HG03097 (cell line): ENCODE results near the gene ASB16.

ENCODE experiments used
- ATAC-seq: cut with Tn5 transposase; IDR thresholded peaks from one replicate; pipeline ENCODE4 v1.9.1; 2021; ENCODE audit not compliant: unreplicated experiment, low FRiP score

ASB16 gene

GRCh38 chr17:44188576-44189403, 18.3 kb downstream of the ASB16 start:
- no peak for ATAC-seq

GRCh38 chr17:44190481-44190880, 20.0 kb downstream of the ASB16 start:
- ATAC-seq, result no peak

- no peak for ATAC-seq
Observed at GRCh38 chr17:44191369-44191768, 20.9 kb downstream of the ASB16 start.

GRCh38 chr17:44191941-44192496, 21.5 kb downstream of the ASB16 start:
- ATAC-seq, result no peak

- ATAC-seq, result no peak
Observed at GRCh38 chr17:44192750-44193149, 22.2 kb downstream of the ASB16 start.

- ATAC-seq, result no peak
Observed at GRCh38 chr17:44193326-44194084, 23.0 kb downstream of the ASB16 start.

GRCh38 chr17:44197107-44197506, 26.6 kb downstream of the ASB16 start:
- ATAC-seq, result no peak

- ATAC-seq, result no peak
Observed at GRCh38 chr17:44197980-44198720, 27.6 kb downstream of the ASB16 start.

- ATAC-seq, result peak; percentile 19
Observed at GRCh38 chr17:44198721-44199552, 28.4 kb downstream of the ASB16 start.

GRCh38 chr17:44199553-44200477, 29.3 kb downstream of the ASB16 start, which contains the start of gene ATXN7L3:
ATXN7L3 (minus strand) TSS chr17:44199884; CDS start chr17:44198070, 1,814 bp downstream.
- ATAC-seq, result peak; percentile 57

- no peak for ATAC-seq
Observed at GRCh38 chr17:44200478-44201155, 30.1 kb downstream of the ASB16 start.

- ATAC-seq, result no peak
Observed at GRCh38 chr17:44202756-44203155, 32.3 kb downstream of the ASB16 start.

- ATAC-seq, result no peak
Observed at GRCh38 chr17:44203731-44204440, 33.4 kb downstream of the ASB16 start.

- no peak for ATAC-seq
Observed at GRCh38 chr17:44204441-44204882, 34.0 kb downstream of the ASB16 start.

- ATAC-seq, result no peak
Observed at GRCh38 chr17:44205962-44206824, 35.7 kb downstream of the ASB16 start.

- no peak for ATAC-seq
Observed at GRCh38 chr17:44206825-44207155, 36.3 kb downstream of the ASB16 start.

- ATAC-seq, result no peak
Observed at GRCh38 chr17:44207319-44207718, 36.8 kb downstream of the ASB16 start.
